Activated CD4-positive, alpha-beta T cell treated with anti-CD3 and anti-CD28 coated beads, Interleukin-2, amount 10 ng/mL, durations not matched to agents 24 days and 14 days (primary cell): ENCODE data around the gene CFAP119. TPM values are rescaled to one million over a fixed set of nuclear protein-coding genes. Genes with fewer than 3 reads are reported as not detected.
"Not testable (repeated sequence)": the region's sequence is repeated elsewhere in the genome, so short reads cannot be mapped to it uniquely, and the experiment has no call there.

ENCODE experiments used
- DNase-seq: peaks from one replicate; pipeline ENCODE4 v3.0.0; 2022
- H3K27ac Mint-ChIP-seq: one replicate; pipeline ENCODE4 v1.8.0; 2022; ENCODE audit warnings: mild to moderate bottlenecking, mixed read lengths
- H3K27me3 Mint-ChIP-seq: one replicate; pipeline ENCODE4 v1.8.0; 2022; ENCODE audit warnings: mixed read lengths
- H3K36me3 Mint-ChIP-seq: one replicate; pipeline ENCODE4 v1.8.0; 2022; ENCODE audit warnings: low read depth, mild to moderate bottlenecking, mixed read lengths
- H3K4me1 Mint-ChIP-seq: one replicate; pipeline ENCODE4 v1.8.0; 2021; ENCODE audit warnings: mixed read lengths
- H3K4me3 Mint-ChIP-seq: one replicate; pipeline ENCODE4 v1.8.0; 2022; ENCODE audit warnings: mild to moderate bottlenecking, moderate library complexity, mixed read lengths
- H3K9me3 Mint-ChIP-seq: one replicate; pipeline ENCODE4 v1.8.0; 2021; ENCODE audit warnings: mixed read lengths
- intact Hi-C: fragments of 100-400 bp; cut with micrococcal nuclease; formaldehyde crosslinking; loops from one replicate; pipeline ENCODE4 v1.15.1; 2023
- total RNA-seq: library from RNA; stranded (reverse); gene quantifications from 2 replicates; pipeline ENCODE4 v1.2.3, GENCODE V29; 2022

CFAP119 gene
- total RNA-seq: 4.0 and 4.2 TPM in 2 replicates

GRCh38 chr16:30761928-30762902 lies at the start of gene CFAP119, which contains the start of gene RNF40:
Gene CFAP119, minus strand, starts transcription at chr16:30762062. Its CDS starts 314 bp downstream, at chr16:30761748.
Gene RNF40, plus strand, starts transcription at chr16:30762322. Its CDS starts 224 bp downstream, at chr16:30762546.
- peaks cover 22% of the 10 kb centered on the region for H3K4me1 Mint-ChIP-seq
- intact Hi-C loops: loop anchor here (1.0 to 5.0 kb wide), 8 partner anchors 13 to 271 kb away; partner anchors contain the start of genes BCL7C, FBRS, PHKG2 and STX4
- peak within 1 kb of the TSS; percentile 97 for H3K4me3 Mint-ChIP-seq
- no peaks in the 10 kb centered on the region for H3K27me3 Mint-ChIP-seq
- peak within 1 kb of the TSS; percentile 83 for H3K27ac Mint-ChIP-seq
- DNase-seq: peak; percentile 99
- no peaks in the 10 kb centered on the region for H3K9me3 Mint-ChIP-seq
- H3K36me3 Mint-ChIP-seq: peaks cover 39% of the 10 kb centered on the region

DNA sequence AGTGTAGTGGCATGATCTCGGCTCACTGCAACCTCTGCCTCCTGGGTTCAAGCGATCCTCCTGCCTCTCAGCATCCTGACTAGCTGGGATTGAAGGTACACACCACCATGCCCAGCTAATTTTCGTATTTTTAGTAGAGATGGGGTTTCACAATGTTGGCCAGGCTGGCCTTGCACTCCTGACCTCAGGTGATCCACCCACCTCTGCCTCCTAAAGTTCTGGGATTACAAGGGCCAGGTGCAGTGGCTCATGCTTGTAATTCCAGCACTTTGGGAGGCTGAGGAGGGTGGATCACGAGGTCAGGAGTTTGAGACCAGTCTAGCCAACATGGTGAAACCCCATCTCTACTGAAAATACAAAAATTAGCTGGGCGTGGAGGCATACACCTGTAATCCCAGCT lies 47.8 kb upstream of the CFAP119 start:
- H3K36me3 Mint-ChIP-seq, H3K27me3 Mint-ChIP-seq, H3K9me3 Mint-ChIP-seq, H3K4me3 Mint-ChIP-seq, H3K27ac Mint-ChIP-seq, DNase-seq: not testable (repeated sequence)
- intact Hi-C loops: loop anchor here (5.0 kb wide), 1 partner anchor 32 kb away; no protein-coding TSS in a partner anchor
- peaks cover 17% of the 10 kb centered on the region for H3K4me1 Mint-ChIP-seq

DNA sequence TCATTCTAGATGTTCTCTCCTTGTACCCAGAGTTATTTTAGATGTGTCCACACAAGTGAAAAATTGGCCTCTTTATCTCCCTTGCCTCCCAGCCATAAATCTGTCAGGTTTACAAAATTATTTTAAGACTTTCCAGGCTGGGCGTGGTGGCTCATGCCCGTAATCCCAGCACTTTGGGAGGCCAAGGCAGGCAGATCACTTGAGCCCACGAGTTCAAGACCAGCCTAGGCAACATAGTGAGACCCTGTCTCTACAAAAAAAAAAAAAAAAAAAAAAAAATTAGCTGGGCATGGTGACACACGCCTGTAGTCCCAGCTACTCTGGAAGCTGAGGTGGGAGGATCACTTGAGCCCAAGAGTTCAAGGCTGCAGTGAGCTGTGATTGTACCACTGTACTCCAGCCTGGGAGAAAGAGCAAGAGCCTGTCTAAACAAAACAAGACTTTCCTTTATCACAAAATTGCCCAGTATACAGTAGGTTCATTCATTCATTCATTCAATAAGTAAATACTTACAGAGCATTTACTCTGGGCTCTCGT lies 47.1 kb upstream of the CFAP119 start:
- DNase-seq, H3K9me3 Mint-ChIP-seq, H3K36me3 Mint-ChIP-seq, H3K4me3 Mint-ChIP-seq, H3K27me3 Mint-ChIP-seq, H3K27ac Mint-ChIP-seq, intact Hi-C loops: not testable (repeated sequence)
- H3K4me1 Mint-ChIP-seq: peaks cover 14% of the 10 kb centered on the region

DNA sequence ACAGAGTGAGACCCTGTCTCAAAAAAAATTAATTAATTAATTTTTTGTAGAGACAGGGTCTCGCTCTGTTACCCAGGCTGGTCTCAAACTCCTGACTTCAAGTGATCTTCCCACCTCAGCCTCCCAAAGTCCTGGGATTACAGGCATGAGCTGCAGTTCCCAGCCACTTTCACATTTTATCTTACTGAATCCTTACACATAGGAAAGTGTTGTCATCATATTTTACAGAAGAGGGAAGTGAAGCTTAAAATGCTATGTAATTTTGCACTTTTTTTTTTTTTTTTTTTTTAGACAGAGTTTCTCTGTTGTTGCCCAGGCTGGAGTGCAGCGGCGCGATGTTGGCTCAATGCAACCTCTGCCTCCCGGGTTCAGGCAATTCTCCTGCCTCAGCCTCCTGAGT lies 46.3 kb upstream of the CFAP119 start:
- Mint-ChIP-seq H3K27ac (no peak overlapping the region), H3K27me3 (peaks cover 8% of the 10 kb centered on the region), H3K9me3 (no peaks in the 10 kb centered on the region), H3K4me1 (peaks cover 13% of the 10 kb centered on the region), H3K4me3 (no peak overlapping the region), H3K36me3 (no peaks in the 10 kb centered on the region)
- no peak for DNase-seq
- intact Hi-C loops: no loop called here

DNA sequence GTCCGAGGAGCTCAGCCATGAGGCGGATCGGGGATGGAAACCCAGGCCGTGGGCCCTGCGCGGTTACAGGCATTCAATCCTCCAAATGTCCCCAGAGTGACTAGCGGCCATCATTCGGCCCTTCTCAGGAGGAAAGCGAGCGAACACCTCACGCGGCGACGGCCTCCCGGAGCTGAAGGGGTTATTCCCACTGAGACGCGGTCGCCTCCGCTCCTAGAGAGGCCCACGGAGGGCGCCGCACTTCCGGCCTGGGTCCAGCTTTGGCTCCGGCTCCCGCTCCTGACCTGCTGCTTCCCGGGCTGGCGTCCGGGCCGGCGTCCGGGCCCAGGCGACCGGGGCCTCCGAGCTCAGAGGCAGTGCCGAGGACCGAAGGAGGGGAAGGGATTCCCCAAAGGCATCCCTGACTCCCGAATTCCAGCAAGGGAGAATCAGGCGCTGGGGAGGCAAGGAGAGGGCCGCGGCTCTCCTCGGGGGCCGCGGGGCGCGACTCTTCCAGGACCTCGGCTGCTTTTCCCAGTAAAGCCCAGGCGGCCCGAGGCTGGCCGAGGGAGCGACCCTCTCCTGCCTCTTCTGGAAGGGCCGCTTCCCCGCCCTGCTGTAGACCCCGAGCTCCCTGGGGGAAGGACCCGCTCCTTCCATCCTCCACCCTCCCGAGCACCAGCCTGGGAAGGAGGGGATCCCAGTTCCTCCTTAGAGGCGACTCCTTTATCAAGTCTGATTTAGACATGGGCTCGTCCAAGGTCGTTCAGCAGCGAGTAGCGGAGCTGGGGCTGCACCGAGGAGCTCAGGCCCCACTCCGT lies 43.7 kb upstream of the CFAP119 start:
- DNase-seq: peak; percentile 82
- H3K4me3 Mint-ChIP-seq: peak overlapping the region; percentile 58
- H3K9me3 Mint-ChIP-seq: no peaks in the 10 kb centered on the region
- peaks cover 8% of the 10 kb centered on the region for H3K27me3 Mint-ChIP-seq
- H3K4me1 Mint-ChIP-seq: peaks cover 17% of the 10 kb centered on the region
- peak overlapping the region; percentile 67 for H3K27ac Mint-ChIP-seq
- no peaks in the 10 kb centered on the region for H3K36me3 Mint-ChIP-seq
- intact Hi-C loops: no loop called here

DNA sequence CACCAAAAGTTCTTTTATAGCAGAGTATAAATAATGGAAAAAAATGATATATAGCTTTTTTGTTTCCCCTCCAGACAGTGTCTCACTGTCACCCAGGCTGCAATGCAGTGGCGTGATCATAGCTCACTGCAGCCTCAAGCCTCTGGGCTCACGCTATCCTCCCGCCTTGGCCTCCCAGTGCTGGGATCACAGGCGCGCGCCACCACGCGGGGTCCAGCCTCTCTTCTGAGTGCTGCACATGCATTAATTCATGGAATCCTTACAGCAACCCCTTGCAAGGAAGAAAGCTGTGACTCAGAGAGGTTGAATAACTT lies 43.2 kb upstream of the CFAP119 start:
- intact Hi-C loops: no loop called here
- DNase-seq: no peak
- Mint-ChIP-seq H3K4me3 (peak overlapping the region; percentile 58), H3K4me1 (peaks cover 17% of the 10 kb centered on the region), H3K36me3 (no peaks in the 10 kb centered on the region), H3K27me3 (peaks cover 9% of the 10 kb centered on the region), H3K27ac (peak overlapping the region; percentile 67), H3K9me3 (no peaks in the 10 kb centered on the region)

- intact Hi-C loops: no loop called here
- DNase-seq: no peak
- H3K4me1 Mint-ChIP-seq: peaks cover 17% of the 10 kb centered on the region
- peaks cover 8% of the 10 kb centered on the region for H3K27me3 Mint-ChIP-seq
- H3K27ac Mint-ChIP-seq: no peak overlapping the region
- no peaks in the 10 kb centered on the region for H3K36me3 Mint-ChIP-seq
- H3K9me3 Mint-ChIP-seq: no peaks in the 10 kb centered on the region
- H3K4me3 Mint-ChIP-seq: no peak overlapping the region
These were observed 41.1 kb upstream of the CFAP119 start for GRCh38 chr16:30802936-30803335.

DNA sequence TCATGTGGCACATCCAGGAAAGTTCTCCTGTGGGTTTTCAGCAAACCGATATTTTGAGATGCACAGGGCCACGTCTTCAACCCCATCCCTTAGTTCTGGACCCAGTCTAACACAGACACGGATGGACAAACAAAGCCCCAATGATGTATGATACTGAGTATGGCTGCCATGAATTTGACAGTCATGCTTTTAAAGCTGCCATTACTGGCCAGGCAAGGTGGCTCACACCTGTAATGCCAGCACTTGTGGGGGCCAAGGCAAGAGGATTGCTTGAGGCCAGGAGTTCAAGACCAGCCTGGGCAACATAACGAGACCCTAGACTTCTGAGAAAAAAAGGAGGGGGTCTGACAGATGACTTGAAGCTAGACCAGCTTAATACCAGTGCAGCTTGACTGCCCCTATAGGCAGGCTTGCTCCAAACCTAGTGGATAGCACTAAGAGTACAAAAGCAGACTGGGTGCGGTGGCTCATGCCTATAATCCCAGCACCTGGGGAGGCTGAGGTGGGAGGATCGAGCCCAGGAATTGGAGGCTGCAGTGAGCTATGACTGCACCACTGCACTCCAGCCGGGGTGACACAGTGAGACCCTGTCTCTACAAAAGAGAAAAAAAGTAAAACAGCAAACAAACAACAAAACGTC lies 35.9 kb upstream of the CFAP119 start:
- intact Hi-C loops: no loop called here
- peaks cover 2% of the 10 kb centered on the region for H3K27me3 Mint-ChIP-seq
- DNase-seq: no peak
- H3K4me1 Mint-ChIP-seq: peaks cover under 1% of the 10 kb centered on the region
- no peak overlapping the region for H3K4me3 Mint-ChIP-seq
- H3K9me3 Mint-ChIP-seq: no peaks in the 10 kb centered on the region
- H3K27ac Mint-ChIP-seq: peak overlapping the region; percentile 34
- no peaks in the 10 kb centered on the region for H3K36me3 Mint-ChIP-seq

DNA sequence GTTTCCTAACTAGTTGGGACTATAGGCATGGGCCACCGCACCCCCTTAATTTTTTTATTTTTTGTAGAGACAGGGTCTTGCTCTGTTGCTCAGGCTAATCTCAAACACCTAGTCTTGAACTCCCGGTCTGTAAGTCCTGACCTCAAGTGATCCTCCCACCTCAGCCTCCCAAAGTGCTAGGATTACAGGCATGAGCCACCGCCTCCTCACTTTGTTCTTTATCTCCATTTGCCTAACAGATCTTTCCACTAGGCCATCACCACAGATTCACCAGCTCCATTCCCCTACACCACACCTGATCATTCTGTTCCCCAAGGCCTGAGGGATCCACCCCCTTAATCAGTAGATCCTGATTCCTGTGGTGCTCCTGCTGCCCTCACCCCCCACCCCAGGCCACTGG lies 32.8 kb upstream of the CFAP119 start:
- H3K4me1 Mint-ChIP-seq: no peaks in the 10 kb centered on the region
- no peak overlapping the region for H3K4me3 Mint-ChIP-seq
- no peak for DNase-seq
- H3K27me3 Mint-ChIP-seq: no peaks in the 10 kb centered on the region
- no peaks in the 10 kb centered on the region for H3K36me3 Mint-ChIP-seq
- no peaks in the 10 kb centered on the region for H3K9me3 Mint-ChIP-seq
- no peak overlapping the region for H3K27ac Mint-ChIP-seq
- intact Hi-C loops: no loop called here

DNA sequence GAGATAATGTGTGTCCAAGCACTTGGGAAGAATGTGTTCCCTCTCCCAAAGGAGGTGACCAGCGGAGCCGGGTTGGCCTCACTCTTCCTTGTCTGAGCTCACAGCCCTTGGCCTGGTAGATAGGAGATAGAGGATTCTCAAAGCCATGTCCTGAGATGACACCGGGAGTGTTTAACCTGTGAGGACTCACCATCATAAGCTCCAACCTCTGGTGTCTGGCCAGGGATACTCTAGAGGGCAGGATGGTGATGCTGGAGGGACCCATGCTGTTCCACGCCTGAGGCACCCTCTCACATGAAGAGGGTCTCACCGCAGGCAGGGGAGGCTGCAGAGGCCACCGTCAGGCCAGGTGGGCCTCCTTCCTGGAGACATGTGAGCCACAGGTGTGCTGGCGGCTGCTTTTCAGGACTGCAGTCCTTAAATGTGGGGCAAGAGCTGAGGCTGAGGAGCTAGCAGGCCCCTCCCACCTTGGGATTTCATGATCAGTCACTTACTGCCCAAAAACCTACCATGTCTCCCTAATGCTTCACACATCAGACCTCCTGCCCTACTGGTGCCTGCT lies 31.7 kb upstream of the CFAP119 start:
- Mint-ChIP-seq H3K36me3 (no peaks in the 10 kb centered on the region), H3K4me1 (no peaks in the 10 kb centered on the region), H3K9me3 (no peaks in the 10 kb centered on the region), H3K27ac (no peak overlapping the region), H3K4me3 (no peak overlapping the region), H3K27me3 (peaks cover 3% of the 10 kb centered on the region)
- intact Hi-C loops: no loop called here
- no peak for DNase-seq

DNA sequence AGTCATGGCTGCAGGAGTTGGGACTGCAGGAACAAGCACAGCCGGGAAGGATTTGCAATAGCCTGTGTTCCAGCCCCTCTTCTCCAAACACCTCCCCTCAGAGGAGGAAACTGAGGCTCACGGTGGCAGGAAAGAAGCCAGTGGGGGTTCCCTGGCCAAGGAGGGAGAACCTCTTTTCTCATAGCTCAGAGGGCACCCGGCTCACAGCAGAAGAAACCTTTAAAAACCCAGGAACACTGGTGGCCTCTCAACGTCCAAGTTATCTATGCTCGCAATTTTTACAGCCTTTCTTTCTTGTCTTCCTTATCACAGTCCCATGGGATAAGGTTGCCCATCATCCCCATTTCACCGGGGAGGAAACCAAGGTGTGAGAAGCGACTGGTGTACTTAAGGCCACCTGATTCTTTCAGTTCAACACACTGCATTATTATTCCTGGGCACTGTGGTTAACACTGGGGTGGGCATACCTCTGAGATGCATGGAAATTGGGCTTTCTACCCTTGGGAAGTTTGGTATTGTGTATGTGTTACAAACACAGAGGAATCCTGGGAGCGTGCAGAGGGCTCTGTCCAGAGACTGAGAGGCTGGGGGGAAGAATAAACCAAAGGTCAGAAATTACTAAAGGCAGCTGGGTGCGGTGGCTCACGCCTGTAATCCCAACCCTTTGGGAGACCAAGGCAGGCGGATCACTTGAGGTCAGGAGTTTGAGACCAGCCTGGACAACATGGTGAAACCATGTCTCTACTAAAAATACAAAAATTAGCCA lies 25.9 kb upstream of the CFAP119 start:
- Mint-ChIP-seq H3K27ac (no peak overlapping the region), H3K4me1 (peaks cover 4% of the 10 kb centered on the region), H3K9me3 (no peaks in the 10 kb centered on the region), H3K27me3 (peaks cover 30% of the 10 kb centered on the region), H3K36me3 (no peaks in the 10 kb centered on the region), H3K4me3 (peak overlapping the region; percentile 83)
- DNase-seq: no peak
- intact Hi-C loops: no loop called here

GRCh38 chr16:30786936-30787612 lies 25.2 kb upstream of the CFAP119 start, which contains the start of gene ZNF629:
Gene ZNF629, minus strand, starts transcription at chr16:30787205. Its CDS starts 2,723 bp downstream, at chr16:30784482.
- peak; percentile 66 for DNase-seq
- intact Hi-C loops: no loop called here
- Mint-ChIP-seq H3K27me3 (peaks cover 30% of the 10 kb centered on the region), H3K4me1 (peaks cover 4% of the 10 kb centered on the region), H3K36me3 (no peaks in the 10 kb centered on the region), H3K27ac (no peak within 1 kb of the TSS), H3K9me3 (no peaks in the 10 kb centered on the region), H3K4me3 (peak within 1 kb of the TSS; percentile 83)
